ENCODE measurements around the gene CCL24. TPM values are rescaled to one million over a fixed set of nuclear protein-coding genes. Genes with fewer than 3 reads are reported as not detected.
"Not testable (repeated sequence)": the region's sequence is repeated elsewhere in the genome, so short reads cannot be mapped to it uniquely, and the experiment has no call there.

The CCL24 gene
- total and polyA plus RNA-seq, 2 donors from 2014 or later = not detected

DNA sequence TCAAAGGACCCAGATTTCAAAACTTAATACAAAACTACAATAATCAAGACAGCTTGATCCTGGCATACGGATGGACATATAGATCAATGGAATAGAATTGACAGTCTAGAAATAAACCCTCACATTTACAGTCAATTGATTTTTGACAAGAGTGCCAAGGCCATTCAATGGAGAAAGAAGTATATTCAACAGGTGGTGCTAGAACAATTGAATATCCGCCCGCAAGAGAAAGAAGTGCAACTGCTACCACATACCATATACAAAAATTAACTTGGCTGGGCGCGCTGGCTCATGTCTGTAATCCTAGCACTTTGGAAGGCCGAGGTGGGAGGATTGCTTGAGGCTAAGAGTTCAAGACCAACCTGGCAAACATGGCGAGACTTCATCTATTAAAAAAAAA, 23.2 kb upstream of the CCL24 start:
- DNase-seq (no peak), FAIRE-seq (no peak)
- TF ChIP-seq, protein P1, sequence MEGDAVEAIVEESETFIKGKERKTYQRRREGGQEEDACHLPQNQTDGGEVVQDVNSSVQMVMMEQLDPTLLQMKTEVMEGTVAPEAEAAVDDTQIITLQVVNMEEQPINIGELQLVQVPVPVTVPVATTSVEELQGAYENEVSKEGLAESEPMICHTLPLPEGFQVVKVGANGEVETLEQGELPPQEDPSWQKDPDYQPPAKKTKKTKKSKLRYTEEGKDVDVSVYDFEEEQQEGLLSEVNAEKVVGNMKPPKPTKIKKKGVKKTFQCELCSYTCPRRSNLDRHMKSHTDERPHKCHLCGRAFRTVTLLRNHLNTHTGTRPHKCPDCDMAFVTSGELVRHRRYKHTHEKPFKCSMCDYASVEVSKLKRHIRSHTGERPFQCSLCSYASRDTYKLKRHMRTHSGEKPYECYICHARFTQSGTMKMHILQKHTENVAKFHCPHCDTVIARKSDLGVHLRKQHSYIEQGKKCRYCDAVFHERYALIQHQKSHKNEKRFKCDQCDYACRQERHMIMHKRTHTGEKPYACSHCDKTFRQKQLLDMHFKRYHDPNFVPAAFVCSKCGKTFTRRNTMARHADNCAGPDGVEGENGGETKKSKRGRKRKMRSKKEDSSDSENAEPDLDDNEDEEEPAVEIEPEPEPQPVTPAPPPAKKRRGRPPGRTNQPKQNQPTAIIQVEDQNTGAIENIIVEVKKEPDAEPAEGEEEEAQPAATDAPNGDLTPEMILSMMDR (IDR thresholded peaks at IDR 0.05; ENCODE audit: borderline replicate concordance, extremely low read depth, insufficient read depth) = no peak
- Histone ChIP-seq H3K9ac (ENCODE audit: low read length in 3 of 3) (no peak overlapping the region), H3K27me3 (ENCODE audit: control insufficient read depth, insufficient read depth, low read length) (no peaks in the 10 kb centered on the region), H3K27ac (ENCODE audit: low read depth in 2 of 2, low read length in 2 of 2) (no peak overlapping the region), H3K36me3 (ENCODE audit: control insufficient read depth in 2 of 3, insufficient read depth in 3 of 3, low read length in 3 of 3) (no peaks in the 10 kb centered on the region), H3K4me3 (ENCODE audit: low read length in 3 of 3) (no peak overlapping the region), H3K9me3 (ENCODE audit: control insufficient read depth in 2 of 3, insufficient read depth in 1 of 3, low read length in 3 of 3) (no peaks in the 10 kb centered on the region), H3K4me1 (ENCODE audit: control insufficient read depth in 2 of 3, insufficient read depth in 2 of 3, low read depth in 1 of 3, low read length in 3 of 3) (no peaks in the 10 kb centered on the region)
- intact Hi-C loops (cut with DNase I) = no loop called here

DNA sequence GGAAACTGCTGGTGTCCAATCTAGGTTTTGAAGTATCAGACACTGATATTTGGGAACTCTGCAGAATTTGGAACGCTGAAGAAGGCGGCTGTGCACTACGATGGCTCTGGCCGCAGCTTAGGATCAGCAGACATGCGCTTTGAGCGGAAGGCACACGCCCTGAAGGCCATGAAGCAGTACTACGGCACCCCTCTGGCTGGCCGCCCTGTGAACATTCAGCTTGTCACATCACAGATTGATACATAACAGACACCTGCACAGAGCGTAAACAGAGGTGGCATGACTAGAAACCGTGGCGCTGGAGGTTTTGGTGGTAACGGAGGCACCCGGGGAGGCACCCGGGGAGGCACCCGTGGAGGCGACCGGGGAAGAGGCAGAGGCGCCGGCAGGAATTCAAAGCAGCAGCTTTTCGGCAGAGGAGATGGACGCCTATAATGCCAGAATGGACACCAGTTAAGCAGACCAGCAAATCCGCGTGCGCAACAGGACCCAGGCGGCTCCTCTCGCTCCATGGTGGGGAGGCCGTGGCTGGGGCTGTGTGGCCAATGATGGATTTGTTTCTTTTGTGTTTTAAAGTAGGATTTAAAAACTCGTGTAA, 22.2 kb upstream of the CCL24 start:
- no peaks in the 10 kb centered on the region for H3K36me3 ChIP-seq (ENCODE audit: control insufficient read depth in 2 of 3, insufficient read depth in 3 of 3, low read length in 3 of 3)
- TF ChIP-seq, protein P1 (IDR thresholded peaks at IDR 0.05; ENCODE audit: borderline replicate concordance, extremely low read depth, insufficient read depth) = no peak
- H3K27ac ChIP-seq (ENCODE audit: low read depth in 2 of 2, low read length in 2 of 2) = no peak overlapping the region
- no peak overlapping the region for H3K4me3 ChIP-seq (ENCODE audit: low read length in 3 of 3)
- H3K4me1 ChIP-seq (ENCODE audit: control insufficient read depth in 2 of 3, insufficient read depth in 2 of 3, low read depth in 1 of 3, low read length in 3 of 3) = no peaks in the 10 kb centered on the region
- H3K27me3 ChIP-seq (ENCODE audit: control insufficient read depth, insufficient read depth, low read length) = no peaks in the 10 kb centered on the region
- intact Hi-C loops (cut with DNase I) = no loop called here
- H3K9me3 ChIP-seq (ENCODE audit: control insufficient read depth in 2 of 3, insufficient read depth in 1 of 3, low read length in 3 of 3) = no peaks in the 10 kb centered on the region
- no peak overlapping the region for H3K9ac ChIP-seq (ENCODE audit: low read length in 3 of 3)
- DNase-seq (no peak), FAIRE-seq (no peak)

DNA sequence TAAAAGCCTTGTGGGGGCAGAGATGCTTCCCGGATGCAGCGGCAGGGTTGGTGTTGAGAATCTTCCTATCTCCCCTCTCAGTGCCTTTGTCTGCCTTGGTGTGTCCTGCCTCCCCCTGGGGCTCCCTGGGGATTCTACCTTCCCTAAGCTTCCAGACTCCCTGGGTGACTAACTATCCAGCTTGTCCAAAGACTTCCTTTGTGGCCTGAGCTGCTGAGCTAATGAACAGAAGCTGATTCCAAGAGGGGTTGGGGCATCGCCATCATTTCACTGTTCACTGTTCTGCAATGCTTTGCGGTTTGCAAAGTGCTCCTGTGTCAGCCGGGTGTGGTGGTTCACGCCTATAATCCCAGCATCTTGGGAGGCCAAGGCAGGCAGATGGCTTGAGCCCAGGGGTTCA, 20.1 kb upstream of the CCL24 start:
- H3K27me3 ChIP-seq (ENCODE audit: control insufficient read depth, insufficient read depth, low read length); H3K4me3 ChIP-seq (ENCODE audit: low read length in 3 of 3); intact Hi-C loops (cut with DNase I); H3K9ac ChIP-seq (ENCODE audit: low read length in 3 of 3); H3K27ac ChIP-seq (ENCODE audit: low read depth in 2 of 2, low read length in 2 of 2); FAIRE-seq; H3K9me3 ChIP-seq (ENCODE audit: control insufficient read depth in 2 of 3, insufficient read depth in 1 of 3, low read length in 3 of 3); H3K4me1 ChIP-seq (ENCODE audit: control insufficient read depth in 2 of 3, insufficient read depth in 2 of 3, low read depth in 1 of 3, low read length in 3 of 3); DNase-seq; H3K36me3 ChIP-seq (ENCODE audit: control insufficient read depth in 2 of 3, insufficient read depth in 3 of 3, low read length in 3 of 3): not testable (repeated sequence)

DNA sequence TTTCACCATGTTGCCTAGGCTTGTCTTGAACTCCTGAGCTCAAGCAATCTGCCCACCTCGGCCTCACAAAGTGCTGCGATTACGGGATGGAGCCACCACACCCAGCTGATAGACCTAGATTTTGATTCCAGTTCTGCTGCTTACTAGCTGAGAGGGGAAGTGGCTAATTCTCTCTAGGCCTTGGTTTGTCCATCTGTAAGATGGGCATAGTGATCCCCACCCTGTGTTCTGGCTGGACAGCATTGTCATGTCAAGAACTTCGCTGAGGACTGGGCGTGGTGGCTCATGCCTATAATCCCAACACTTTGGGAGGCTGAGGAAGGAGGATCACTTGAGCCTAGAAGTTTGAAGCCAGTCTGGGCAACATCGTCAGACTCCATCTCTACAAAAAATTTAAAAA, 17.4 kb upstream of the CCL24 start:
- Histone ChIP-seq H3K27me3 (ENCODE audit: control insufficient read depth, insufficient read depth, low read length) (no peaks in the 10 kb centered on the region), H3K4me1 (ENCODE audit: control insufficient read depth in 2 of 3, insufficient read depth in 2 of 3, low read depth in 1 of 3, low read length in 3 of 3) (no peaks in the 10 kb centered on the region)
- no peak for FAIRE-seq

DNA sequence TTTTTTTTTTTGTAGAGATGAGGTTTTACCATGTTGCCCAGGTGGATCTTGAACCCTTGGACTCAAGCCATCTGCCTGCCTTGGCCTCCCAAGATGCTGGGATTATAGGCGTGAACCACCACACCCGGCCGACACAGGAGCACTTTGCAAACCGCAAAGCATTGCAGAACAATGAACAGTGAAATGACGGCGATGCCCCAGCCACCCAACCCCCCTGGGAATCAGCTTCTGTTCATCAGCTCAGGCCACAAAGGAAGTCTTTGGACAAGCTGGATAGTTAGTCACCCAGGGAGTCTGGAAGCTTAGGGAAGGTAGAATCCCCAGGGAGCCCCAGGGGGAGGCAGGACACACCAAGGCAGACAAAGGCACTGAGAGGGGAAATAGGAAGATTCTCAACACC, 16.1 kb upstream of the CCL24 start:
- H3K9ac ChIP-seq (ENCODE audit: low read length in 3 of 3); FAIRE-seq; H3K27ac ChIP-seq (ENCODE audit: low read depth in 2 of 2, low read length in 2 of 2); H3K9me3 ChIP-seq (ENCODE audit: control insufficient read depth in 2 of 3, insufficient read depth in 1 of 3, low read length in 3 of 3); H3K36me3 ChIP-seq (ENCODE audit: control insufficient read depth in 2 of 3, insufficient read depth in 3 of 3, low read length in 3 of 3); H3K4me1 ChIP-seq (ENCODE audit: control insufficient read depth in 2 of 3, insufficient read depth in 2 of 3, low read depth in 1 of 3, low read length in 3 of 3); intact Hi-C loops (cut with DNase I); H3K4me3 ChIP-seq (ENCODE audit: low read length in 3 of 3); DNase-seq; H3K27me3 ChIP-seq (ENCODE audit: control insufficient read depth, insufficient read depth, low read length): not testable (repeated sequence)

More for the DNA sequence above, 17.4 kb upstream of the CCL24 start:
- Histone ChIP-seq H3K9ac (ENCODE audit: low read length in 3 of 3) (no peak overlapping the region), H3K36me3 (ENCODE audit: control insufficient read depth in 2 of 3, insufficient read depth in 3 of 3, low read length in 3 of 3) (no peaks in the 10 kb centered on the region), H3K9me3 (ENCODE audit: control insufficient read depth in 2 of 3, insufficient read depth in 1 of 3, low read length in 3 of 3) (no peaks in the 10 kb centered on the region), H3K4me3 (ENCODE audit: low read length in 3 of 3) (no peak overlapping the region), H3K27ac (ENCODE audit: low read depth in 2 of 2, low read length in 2 of 2) (no peak overlapping the region)
- no peak for DNase-seq
- TF ChIP-seq, protein P1 (IDR thresholded peaks at IDR 0.05; ENCODE audit: borderline replicate concordance, extremely low read depth, insufficient read depth) = no peak
- intact Hi-C loops (cut with DNase I) = no loop called here

All from kidney (tissue), 14 donors.